HPDE6-E6E7 (cell line): Measurements from ENCODE around the gene SMIM33.
"Not testable (repeated sequence)": the region's sequence is repeated elsewhere in the genome, so short reads cannot be mapped to it uniquely, and the experiment has no call there.

Experiments used
- DNase-seq: peaks from one replicate; pipeline ENCODE4 v3.0.0; 2011; ENCODE audit warnings: missing footprints; ENCODE audit errors: extremely low spot score

The SMIM33 gene

GRCh38 chr5:139482050-139482889 is 11.5 kb downstream of the SMIM33 start, which contains the start of gene STING1:
TSS of gene STING1 (minus strand) at chr5:139482758. CDS start at chr5:139481704, 1,054 bp downstream.
- DNase-seq, result peak; percentile 91

- DNase-seq, result not testable (repeated sequence)
Measured at GRCh38 chr5:139482890-139483208, 12.0 kb downstream of the SMIM33 start.

- no peak for DNase-seq
Measured at GRCh38 chr5:139486201-139486600, 15.4 kb downstream of the SMIM33 start.

- no peak for DNase-seq
Measured at GRCh38 chr5:139488260-139488659, 17.5 kb downstream of the SMIM33 start.

GRCh38 chr5:139492700-139493192 is 21.9 kb downstream of the SMIM33 start:
- no peak for DNase-seq

- no peak for DNase-seq
Measured at GRCh38 chr5:139494256-139494655, 23.5 kb downstream of the SMIM33 start.

- no peak for DNase-seq
Measured at GRCh38 chr5:139494832-139495231, 24.0 kb downstream of the SMIM33 start.

- no peak for DNase-seq
Measured at GRCh38 chr5:139495638-139496435, 25.0 kb downstream of the SMIM33 start.

- DNase-seq, result no peak
Measured at GRCh38 chr5:139501381-139501780, 30.6 kb downstream of the SMIM33 start.

GRCh38 chr5:139503036-139503817 is 32.4 kb downstream of the SMIM33 start:
- DNase-seq, result not testable (repeated sequence)

GRCh38 chr5:139503879-139504278 is 33.1 kb downstream of the SMIM33 start:
- DNase-seq, result not testable (repeated sequence)

GRCh38 chr5:139504722-139505121 is 33.9 kb downstream of the SMIM33 start:
- DNase-seq, result not testable (repeated sequence)

GRCh38 chr5:139512786-139513390 is 42.1 kb downstream of the SMIM33 start:
- DNase-seq, result no peak

- DNase-seq, result peak; percentile 79
Measured at GRCh38 chr5:139513434-139513833, 42.6 kb downstream of the SMIM33 start.

- no peak for DNase-seq
Measured at GRCh38 chr5:139513852-139514485, 43.2 kb downstream of the SMIM33 start.

GRCh38 chr5:139514486-139514856 is 43.7 kb downstream of the SMIM33 start:
- no peak for DNase-seq

GRCh38 chr5:139517683-139518564 is 47.1 kb downstream of the SMIM33 start:
- DNase-seq, result peak; percentile 84
